Umbilical cord (tissue), 2 donors: Measurements from ENCODE around the gene ACSL1. TPM values are rescaled to one million over a fixed set of nuclear protein-coding genes. Genes with fewer than 3 reads are reported as not detected.

Source experiments
- DNase-seq: peaks from one replicate; pipeline ENCODE4 v3.0.0-alpha.2; 2015; ENCODE audit warnings: low spot score
- total RNA-seq: library from RNA; depleted of rRNA; stranded (reverse); fragments of >200 nt; gene quantifications from one replicate; pipeline ENCODE4 v1.2.3, GENCODE V29; 2014; ENCODE audit warnings: low replicate concordance; ENCODE audit not compliant: insufficient read depth

The ACSL1 gene
- total RNA-seq, 1 donor from 2014 or later: 154 TPM

GRCh38 chr4:184811526-184812198 is 14.1 kb downstream of the ACSL1 start:
- DNase-seq: no peak

- DNase-seq: no peak
Measured at GRCh38 chr4:184810720-184811119, 15.0 kb downstream of the ACSL1 start.

- DNase-seq: peak; percentile 20
Measured at GRCh38 chr4:184808713-184809050, 17.1 kb downstream of the ACSL1 start.

- peak; percentile 35 for DNase-seq
Measured at GRCh38 chr4:184807797-184808712, 17.7 kb downstream of the ACSL1 start.

GRCh38 chr4:184807256-184807655 is 18.5 kb downstream of the ACSL1 start:
- no peak for DNase-seq

- no peak for DNase-seq
Measured at GRCh38 chr4:184806711-184807110, 19.1 kb downstream of the ACSL1 start.

- DNase-seq: no peak
Measured at GRCh38 chr4:184806229-184806550, 19.6 kb downstream of the ACSL1 start.

GRCh38 chr4:184805462-184806228 is 20.1 kb downstream of the ACSL1 start:
- DNase-seq: no peak

- DNase-seq: no peak
Measured at GRCh38 chr4:184804621-184805020, 21.1 kb downstream of the ACSL1 start.

GRCh38 chr4:184803874-184804273 is 21.9 kb downstream of the ACSL1 start:
- no peak for DNase-seq

GRCh38 chr4:184803133-184803532 is 22.6 kb downstream of the ACSL1 start:
- no peak for DNase-seq

- DNase-seq: no peak
Measured at GRCh38 chr4:184802697-184803015, 23.1 kb downstream of the ACSL1 start.

- DNase-seq: no peak
Measured at GRCh38 chr4:184801781-184802696, 23.7 kb downstream of the ACSL1 start.

GRCh38 chr4:184798504-184798903 is 27.3 kb downstream of the ACSL1 start:
- DNase-seq: no peak

GRCh38 chr4:184796906-184797305 is 28.9 kb downstream of the ACSL1 start:
- no peak for DNase-seq

GRCh38 chr4:184795214-184795844 is 30.4 kb downstream of the ACSL1 start:
- DNase-seq: no peak

GRCh38 chr4:184794470-184794869 is 31.3 kb downstream of the ACSL1 start:
- DNase-seq: no peak

GRCh38 chr4:184793735-184794355 is 31.9 kb downstream of the ACSL1 start:
- no peak for DNase-seq

- peak; percentile 92 for DNase-seq
Measured at GRCh38 chr4:184792950-184793555, 32.7 kb downstream of the ACSL1 start.

GRCh38 chr4:184792334-184792733 is 33.4 kb downstream of the ACSL1 start:
- DNase-seq: no peak
